HEK293 (cell line): ENCODE results near the gene OR2L2.

Experiments used
- GLI2 ChIP-seq: fragments of 450-650 bp; formaldehyde crosslinking; IDR thresholded peaks from 2 replicates; pipeline ENCODE4; 2017; ENCODE audit warnings: missing biosample characterization, missing genetic modification characterization, low read depth, borderline replicate concordance
- KLF8 ChIP-seq: fragments of 450-650 bp; formaldehyde crosslinking; IDR thresholded peaks from 2 replicates; pipeline ENCODE4 v1.5.1; 2016; ENCODE audit warnings: missing biosample characterization, missing genetic modification characterization
- ZNF394 ChIP-seq: fragments of 450-650 bp; formaldehyde crosslinking; IDR thresholded peaks from 2 replicates; pipeline ENCODE4 v1.5.1; 2016; ENCODE audit warnings: missing biosample characterization, missing genetic modification characterization, mild to moderate bottlenecking, moderate library complexity, borderline replicate concordance
- ZNF549 ChIP-seq: fragments of 450-650 bp; IDR thresholded peaks from 2 replicates; pipeline ENCODE4 v1.5.1; 2018; ENCODE audit warnings: missing biosample characterization, missing genetic modification characterization, mild to moderate bottlenecking, inconsistent platforms, moderate library complexity
- ZNF777 ChIP-seq: fragments of 450-650 bp; formaldehyde crosslinking; IDR thresholded peaks from 2 replicates; pipeline ENCODE4 v1.5.1; 2017; ENCODE audit warnings: missing biosample characterization, missing genetic modification characterization, borderline replicate concordance

- no peak for TF ChIP-seq KLF8 (tag by site-specific recombination)
- no peak for TF ChIP-seq ZNF549 (tag by site-specific recombination)
- TF ChIP-seq ZNF777 (tag by site-specific recombination) = no peak
- TF ChIP-seq ZNF394 = no peak
- TF ChIP-seq GLI2 (tag by site-specific recombination) = no peak
Observed at GRCh38 chr1:248055261-248055660, 25.4 kb downstream of the OR2L2 start.
